Transverse colon (tissue), 4 donors: ENCODE results near the gene PCDHA13. TPM values are rescaled to one million over a fixed set of nuclear protein-coding genes. Genes with fewer than 3 reads are reported as not detected.
A peak's percentile ranks its signal among the peaks of the same experiment; 100 is the strongest.
"Not testable (repeated sequence)": the region's sequence is repeated elsewhere in the genome, so short reads cannot be mapped to it uniquely, and the experiment has no call there.

Source experiments
- DNase-seq: peaks from one replicate; pipeline ENCODE4 v3.0.0-alpha.2; 2019
- H3K27ac ChIP-seq, 4 donors: fragments of 200-600 bp; sonication (generic); 2 replicates each; pipeline ENCODE4 v1.5.1; 2016 to 2018; ENCODE audit warnings: inconsistent platforms in 4 of 4
- H3K27me3 ChIP-seq: fragments of 200-600 bp; sonication (generic); 2 replicates; pipeline ENCODE4 v1.5.1; 2017; ENCODE audit warnings: inconsistent platforms
- H3K36me3 ChIP-seq, 4 donors: fragments of 200-600 bp; sonication (generic); 2 replicates each; pipeline ENCODE4 v1.5.1; 2017 to 2019; ENCODE audit warnings: inconsistent platforms in 4 of 4
- H3K4me1 ChIP-seq, 4 donors: fragments of 200-600 bp; sonication (generic); 2 replicates each; pipeline ENCODE4 v1.5.1; 2017 to 2020; ENCODE audit warnings: inconsistent platforms in 4 of 4
- H3K4me3 ChIP-seq, 4 donors: fragments of 200-600 bp; sonication (generic); 1 replicate in 1 of 4; 2 replicates in 3 of 4; pipeline versions ENCODE4 v1.5.1 to v1.6.1; 2017 to 2019; ENCODE audit warnings: inconsistent platforms in 4 of 4
- H3K9me3 ChIP-seq, 2 donors: fragments of 200-600 bp; sonication (generic); 2 replicates each; pipeline ENCODE4 v1.5.1; 2017 to 2019; ENCODE audit warnings: inconsistent platforms in 2 of 2
- EP300 ChIP-seq: sonication (generic); formaldehyde crosslinking; IDR thresholded peaks from one replicate; pipeline ENCODE4 v1.6.1; 2017; ENCODE audit warnings: antibody characterized with exemption, low read depth
- POLR2A ChIP-seq: fragments of 450-650 bp; IDR thresholded peaks from one replicate; pipeline ENCODE4 v1.6.1; 2016; ENCODE audit warnings: antibody characterized with exemption, mild to moderate bottlenecking, moderate library complexity
- POLR2AphosphoS5 ChIP-seq, 3 donors: sonication (generic); formaldehyde crosslinking; IDR thresholded peaks; one replicate each; pipeline ENCODE4 v1.6.1; 2016; ENCODE audit warnings: antibody characterized with exemption in 3 of 3
- WGBS, 2 donors: methylation state at CpG; one replicate each; pipeline ENCODE4 v1.1.5; 2018; ENCODE audit warnings: low coverage in 1 of 2; 5-methylcytosine and 5-hydroxymethylcytosine counted together
- in situ Hi-C, 4 donors: fragments of 200-750 bp; cut with MboI; loops; one replicate each; pipeline versions ENCODE4 v1.15.0 to v1.15.1; 2017; ENCODE audit warnings: low sequenced_read_pairs in 3 of 4, low pct_ligation_motif_present in 1 of 4, low pct_unique_long_range_greater_than_20kb in 1 of 4
- intact Hi-C: fragments of 100-400 bp; cut with DNase I; formaldehyde crosslinking; loops from one replicate; pipeline ENCODE4 v1.15.1; 2023; ENCODE audit warnings: low total_unique reads
- total RNA-seq, 4 donors: library from RNA; depleted of rRNA; stranded (reverse); fragments of >200 nt; gene quantifications; one replicate each; pipeline ENCODE4 v1.1.0, GENCODE V29; 2016
- TF ChIP-seq, protein P1 (sequence below), 5 experiments: fragments of 200-600 bp in 3 of 5; fragments of 450-650 bp in 2 of 5; sonication (generic) in 3 of 5; IDR thresholded peaks; 1 replicate in 2 of 5; 2 replicates in 3 of 5; pipeline ENCODE4 v1.5.1; 2016 to 2017; ENCODE audit warnings: antibody characterized with exemption in 5 of 5, inconsistent platforms in 3 of 5, mild to moderate bottlenecking in 2 of 5, moderate library complexity in 1 of 5

The PCDHA13 gene, protein sequence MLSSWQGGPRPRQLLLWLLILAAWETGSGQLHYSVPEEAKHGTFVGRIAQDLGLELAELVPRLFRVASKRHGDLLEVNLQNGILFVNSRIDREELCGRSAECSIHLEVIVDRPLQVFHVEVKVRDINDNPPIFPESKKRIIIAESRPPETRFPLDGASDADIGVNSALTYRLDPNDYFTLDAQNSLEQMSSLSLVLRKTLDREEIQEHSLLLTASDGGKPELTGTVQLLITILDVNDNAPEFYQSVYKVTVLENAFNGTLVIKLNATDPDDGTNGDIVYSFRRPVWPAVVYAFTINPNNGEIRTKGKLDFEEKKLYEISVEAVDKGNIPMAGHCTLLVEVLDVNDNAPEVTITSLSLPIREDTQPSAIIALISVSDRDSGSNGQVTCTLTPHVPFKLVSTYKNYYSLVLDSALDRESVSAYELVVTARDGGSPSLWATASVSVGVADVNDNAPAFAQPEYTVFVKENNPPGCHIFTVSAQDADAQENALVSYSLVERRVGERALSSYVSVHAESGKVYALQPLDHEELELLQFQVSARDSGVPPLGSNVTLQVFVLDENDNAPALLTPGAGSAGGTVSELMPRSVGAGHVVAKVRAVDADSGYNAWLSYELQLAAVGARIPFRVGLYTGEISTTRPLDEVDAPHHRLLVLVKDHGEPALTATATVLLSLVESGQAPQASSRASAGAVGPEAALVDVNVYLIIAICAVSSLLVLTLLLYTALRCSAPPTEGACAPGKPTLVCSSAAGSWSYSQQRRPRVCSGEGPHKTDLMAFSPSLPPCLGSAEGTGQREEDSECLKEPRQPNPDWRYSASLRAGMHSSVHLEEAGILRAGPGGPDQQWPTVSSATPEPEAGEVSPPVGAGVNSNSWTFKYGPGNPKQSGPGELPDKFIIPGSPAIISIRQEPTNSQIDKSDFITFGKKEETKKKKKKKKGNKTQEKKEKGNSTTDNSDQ
- under 1 TPM in 2 of 4 donors, not detected in 2; 0.32 to 0.55 TPM for total RNA-seq

DNA sequence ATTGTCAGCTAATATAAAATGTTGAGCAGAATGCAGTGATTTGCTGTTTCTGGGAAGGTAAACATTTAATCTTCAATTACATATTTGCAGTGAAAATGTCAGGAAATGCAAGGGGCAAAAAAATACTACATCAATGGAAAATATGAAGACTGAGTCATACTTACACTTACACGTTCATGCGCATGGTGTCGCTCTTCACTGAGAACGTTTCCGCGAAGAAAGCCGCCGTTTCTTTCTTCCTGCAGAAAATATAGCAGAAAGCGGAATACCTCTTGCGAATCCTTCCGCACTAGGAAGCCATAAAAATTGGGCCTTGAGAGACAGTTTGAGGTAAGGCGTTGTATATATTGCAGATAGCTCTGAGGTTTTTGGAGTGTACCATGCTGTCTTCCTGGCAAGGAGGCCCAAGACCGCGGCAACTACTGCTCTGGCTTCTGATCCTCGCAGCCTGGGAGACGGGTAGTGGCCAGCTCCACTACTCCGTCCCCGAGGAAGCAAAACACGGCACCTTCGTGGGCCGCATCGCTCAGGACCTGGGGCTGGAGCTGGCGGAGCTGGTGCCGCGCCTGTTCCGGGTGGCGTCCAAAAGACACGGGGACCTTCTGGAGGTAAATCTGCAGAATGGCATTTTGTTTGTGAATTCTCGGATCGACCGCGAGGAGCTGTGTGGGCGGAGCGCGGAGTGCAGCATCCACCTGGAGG lies at the start of gene PCDHA13:
Gene PCDHA13, plus strand, starts transcription at position 236 of the 702 bp plus-strand sequence. Its CDS starts 145 bp downstream, at position 381.
- Histone ChIP-seq H3K36me3 (no peaks in the 10 kb centered on the region), H3K4me3 (no peak within 1 kb of the TSS), H3K27ac (no peak within 1 kb of the TSS), H3K27me3 (peaks cover 7% of the 10 kb centered on the region), H3K4me1 (no peaks in the 10 kb centered on the region), H3K9me3 (peaks cover 4 to 24% of the 10 kb centered on the region in 2 donors)
- intact Hi-C loops (no loop called here), in situ Hi-C loops (no loop called here)
- no peak for TF ChIP-seq POLR2A
- TF ChIP-seq, protein P1, sequence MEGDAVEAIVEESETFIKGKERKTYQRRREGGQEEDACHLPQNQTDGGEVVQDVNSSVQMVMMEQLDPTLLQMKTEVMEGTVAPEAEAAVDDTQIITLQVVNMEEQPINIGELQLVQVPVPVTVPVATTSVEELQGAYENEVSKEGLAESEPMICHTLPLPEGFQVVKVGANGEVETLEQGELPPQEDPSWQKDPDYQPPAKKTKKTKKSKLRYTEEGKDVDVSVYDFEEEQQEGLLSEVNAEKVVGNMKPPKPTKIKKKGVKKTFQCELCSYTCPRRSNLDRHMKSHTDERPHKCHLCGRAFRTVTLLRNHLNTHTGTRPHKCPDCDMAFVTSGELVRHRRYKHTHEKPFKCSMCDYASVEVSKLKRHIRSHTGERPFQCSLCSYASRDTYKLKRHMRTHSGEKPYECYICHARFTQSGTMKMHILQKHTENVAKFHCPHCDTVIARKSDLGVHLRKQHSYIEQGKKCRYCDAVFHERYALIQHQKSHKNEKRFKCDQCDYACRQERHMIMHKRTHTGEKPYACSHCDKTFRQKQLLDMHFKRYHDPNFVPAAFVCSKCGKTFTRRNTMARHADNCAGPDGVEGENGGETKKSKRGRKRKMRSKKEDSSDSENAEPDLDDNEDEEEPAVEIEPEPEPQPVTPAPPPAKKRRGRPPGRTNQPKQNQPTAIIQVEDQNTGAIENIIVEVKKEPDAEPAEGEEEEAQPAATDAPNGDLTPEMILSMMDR (IDR thresholded peaks at IDR 0.05): no peak
- TF ChIP-seq POLR2AphosphoS5 (IDR thresholded peaks at IDR 0.05): no peak
- no peak for TF ChIP-seq EP300
- DNase-seq: no peak
- WGBS, 2 donors: 40 to 52% methylated on average over 1 to 32 of the region's 35 CpGs

DNA sequence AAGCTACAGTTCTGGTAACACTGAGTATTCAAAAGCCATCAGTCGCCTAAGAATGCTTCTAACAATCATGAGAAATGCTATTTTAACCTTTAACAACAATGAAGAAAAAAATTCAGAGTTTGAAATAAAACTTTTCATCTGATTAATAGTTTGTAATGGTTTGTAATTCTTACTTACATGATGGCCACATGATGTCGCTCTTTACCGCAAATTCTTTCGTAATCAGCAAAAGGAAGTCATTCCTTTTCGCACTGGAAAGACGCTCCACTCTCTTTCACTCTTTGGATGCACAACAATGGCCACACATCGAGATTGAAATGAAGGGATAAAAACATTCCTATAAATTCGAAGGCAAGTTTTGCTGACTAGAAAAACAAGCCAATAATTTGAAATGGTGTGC lies 47.9 kb upstream of the PCDHA13 start, which contains the start of gene PCDHA7:
Gene PCDHA7, plus strand, starts transcription at position 277 of the 400 bp plus-strand sequence. Its CDS starts 115 bp downstream, at position 392.
- DNase-seq: no peak
- intact Hi-C loops: no loop called here
- peak within 1 kb of the TSS in 1 of 4 donors; percentile 5 for H3K4me3 ChIP-seq
- no peak within 1 kb of the TSS for H3K27ac ChIP-seq
- H3K36me3 ChIP-seq: no peaks in the 10 kb centered on the region
- TF ChIP-seq EP300: no peak
- H3K9me3 ChIP-seq: peaks cover 17 to 47% of the 10 kb centered on the region in 2 donors
- H3K27me3 ChIP-seq: peaks cover 31% of the 10 kb centered on the region
- 11 to 37% methylated on average over 8 of the region's 8 CpGs for WGBS, 2 donors
- no peaks in the 10 kb centered on the region for H3K4me1 ChIP-seq
- in situ Hi-C loops: no loop called here

DNA sequence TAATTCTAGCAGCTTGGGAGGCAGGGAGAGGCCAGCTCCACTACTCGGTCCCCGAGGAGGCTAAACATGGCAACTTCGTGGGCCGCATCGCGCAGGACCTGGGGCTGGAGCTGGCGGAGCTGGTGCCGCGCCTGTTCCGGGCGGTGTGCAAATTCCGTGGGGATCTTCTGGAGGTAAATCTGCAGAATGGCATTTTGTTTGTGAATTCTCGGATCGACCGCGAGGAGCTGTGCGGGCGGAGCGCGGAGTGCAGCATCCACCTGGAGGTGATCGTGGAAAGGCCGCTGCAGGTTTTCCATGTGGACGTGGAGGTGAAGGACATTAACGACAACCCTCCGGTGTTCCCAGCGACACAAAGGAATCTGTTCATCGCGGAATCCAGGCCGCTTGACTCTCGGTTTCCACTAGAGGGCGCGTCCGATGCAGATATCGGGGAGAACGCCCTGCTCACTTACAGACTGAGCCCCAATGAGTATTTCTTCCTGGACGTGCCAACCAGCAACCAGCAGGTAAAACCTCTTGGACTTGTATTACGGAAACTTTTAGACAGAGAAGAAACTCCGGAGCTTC lies 47.4 kb upstream of the PCDHA13 start:
- intact Hi-C loops, H3K27ac ChIP-seq, in situ Hi-C loops, H3K36me3 ChIP-seq, DNase-seq, H3K4me1 ChIP-seq: not testable (repeated sequence)
- WGBS, 2 donors: 71% methylated on average over 29 of the region's 38 CpGs; no CpG with 5 or more reads in 1 of the 2 donors
- H3K4me3 ChIP-seq: peak overlapping the region in 1 of 4 donors; percentile 5
- H3K27me3 ChIP-seq: peaks cover 31% of the 10 kb centered on the region
- peaks cover 17 to 43% of the 10 kb centered on the region in 2 donors for H3K9me3 ChIP-seq

DNA sequence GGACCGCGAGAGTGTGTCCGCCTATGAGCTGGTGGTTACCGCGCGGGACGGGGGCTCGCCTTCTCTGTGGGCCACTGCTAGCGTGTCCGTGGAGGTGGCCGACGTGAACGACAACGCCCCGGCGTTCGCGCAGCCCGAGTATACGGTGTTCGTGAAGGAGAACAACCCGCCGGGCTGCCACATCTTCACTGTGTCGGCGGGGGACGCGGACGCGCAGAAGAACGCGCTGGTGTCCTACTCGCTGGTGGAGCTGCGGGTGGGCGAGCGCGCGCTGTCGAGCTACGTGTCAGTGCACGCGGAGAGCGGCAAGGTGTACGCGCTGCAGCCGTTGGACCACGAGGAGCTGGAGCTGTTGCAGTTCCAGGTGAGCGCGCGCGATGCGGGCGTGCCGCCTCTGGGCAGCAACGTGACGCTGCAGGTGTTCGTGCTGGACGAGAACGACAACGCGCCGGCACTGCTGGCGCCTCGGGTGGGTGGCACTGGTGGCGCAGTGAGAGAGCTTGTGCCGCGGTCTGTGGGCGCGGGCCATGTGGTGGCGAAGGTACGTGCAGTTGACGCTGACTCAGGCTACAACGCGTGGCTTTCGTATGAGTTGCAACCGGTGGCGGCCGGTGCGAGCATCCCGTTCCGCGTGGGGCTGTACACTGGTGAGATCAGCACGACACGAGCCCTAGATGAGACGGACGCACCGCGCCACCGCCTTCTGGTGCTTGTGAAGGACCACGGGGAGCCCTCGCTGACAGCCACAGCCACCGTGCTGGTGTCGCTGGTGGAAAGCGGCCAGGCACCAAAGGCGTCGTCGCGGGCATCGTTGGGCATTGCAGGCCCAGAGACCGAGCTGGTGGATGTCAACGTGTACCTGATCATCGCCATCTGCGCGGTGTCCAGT lies 46.1 kb upstream of the PCDHA13 start:
- in situ Hi-C loops: no loop called here
- DNase-seq: no peak
- Histone ChIP-seq H3K4me3 (no peak overlapping the region), H3K27me3 (peaks cover 22% of the 10 kb centered on the region), H3K36me3 (no peaks in the 10 kb centered on the region), H3K4me1 (no peaks in the 10 kb centered on the region), H3K9me3 (peaks cover 9 to 42% of the 10 kb centered on the region in 2 donors), H3K27ac (no peak overlapping the region)
- no peak for TF ChIP-seq POLR2AphosphoS5 (IDR thresholded peaks at IDR 0.05)
- TF ChIP-seq POLR2A: no peak
- TF ChIP-seq, protein P1 (IDR thresholded peaks at IDR 0.05): no peak
- TF ChIP-seq EP300: no peak
- intact Hi-C loops: no loop called here
- WGBS, 2 donors: 80 to 84% methylated on average over 9 to 80 of the region's 103 CpGs
